ENCODE data around the gene HDAC4.

DNA sequence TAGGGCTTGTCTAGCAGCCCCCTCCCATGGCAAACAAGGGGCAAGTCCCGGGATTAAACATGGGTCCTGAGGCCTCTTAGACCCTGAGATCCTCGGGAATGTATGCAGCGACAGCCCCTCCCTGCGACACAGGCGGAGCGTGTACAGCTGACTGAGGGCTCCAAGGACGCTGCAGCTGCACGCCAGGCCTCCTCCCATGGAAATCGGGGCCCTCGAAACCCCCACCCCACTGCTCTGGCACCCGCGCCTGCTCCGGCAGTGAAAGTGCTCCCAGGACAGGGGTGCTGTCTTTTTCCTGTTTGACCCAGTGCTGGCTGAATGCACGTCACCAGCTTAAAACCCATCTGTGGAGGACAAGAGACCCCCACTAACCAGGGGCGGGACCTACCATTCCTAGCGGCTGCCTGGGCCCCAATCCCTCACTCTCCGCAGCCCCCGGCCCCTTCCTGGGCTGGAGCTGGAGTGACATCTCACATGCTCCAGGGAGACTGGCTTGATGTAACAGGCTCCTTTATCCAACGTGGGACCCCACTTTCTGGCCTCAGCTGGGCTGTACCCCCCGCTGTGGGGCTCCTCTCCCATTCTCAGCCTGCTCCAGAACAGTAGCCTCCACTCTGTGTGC lies 305.2 kb downstream of the HDAC4 start:
- TF ChIP-seq POLR2A (IDR thresholded peaks at IDR 0.05) (no peak), EP300 (IDR thresholded peaks at IDR 0.05) (no peak)
